GM18507 (cell line): ENCODE measurements around the gene EMB.
"Not testable (repeated sequence)": the region's sequence is repeated elsewhere in the genome, so short reads cannot be mapped to it uniquely, and the experiment has no call there.

ENCODE experiments used
- DNase-seq: peaks from one replicate; pipeline ENCODE4 v3.0.0; 2011; ENCODE audit warnings: low read depth; ENCODE audit not compliant: insufficient read length; ENCODE audit errors: extremely low spot score
- FAIRE-seq: peaks from 2 replicates; lab custom pipeline; 2011; peaks lifted over from hg19 to GRCh38; lab: Jason Lieb, UNC

EMB gene

GRCh38 chr5:50431133-50431904 is 9.8 kb downstream of the EMB start:
- DNase-seq, FAIRE-seq: not testable (repeated sequence)

- DNase-seq = not testable (repeated sequence)
- FAIRE-seq = peak; percentile 29
Observed at GRCh38 chr5:50423100-50423799, 17.8 kb downstream of the EMB start.

GRCh38 chr5:50421184-50421950 is 19.7 kb downstream of the EMB start:
- not testable (repeated sequence) for FAIRE-seq, DNase-seq

GRCh38 chr5:50420343-50420935 is 20.6 kb downstream of the EMB start:
- FAIRE-seq (no peak), DNase-seq (no peak)

- not testable (repeated sequence) for DNase-seq, FAIRE-seq
Observed at GRCh38 chr5:50419656-50420055, 21.4 kb downstream of the EMB start.

GRCh38 chr5:50416637-50417036 is 24.5 kb downstream of the EMB start:
- not testable (repeated sequence) for FAIRE-seq, DNase-seq

GRCh38 chr5:50415912-50416311 is 25.2 kb downstream of the EMB start:
- DNase-seq (no peak), FAIRE-seq (peak; percentile 77)

- peak; percentile 5 for FAIRE-seq
- not testable (repeated sequence) for DNase-seq
Observed at GRCh38 chr5:50410932-50411331, 30.2 kb downstream of the EMB start.

- FAIRE-seq (peak; percentile 9), DNase-seq (no peak)
Observed at GRCh38 chr5:50406877-50407276, 34.2 kb downstream of the EMB start.

GRCh38 chr5:50401336-50401735 is 39.8 kb downstream of the EMB start:
- FAIRE-seq (no peak), DNase-seq (no peak)

- not testable (repeated sequence) for DNase-seq, FAIRE-seq
Observed at GRCh38 chr5:50393925-50394609, 47.0 kb downstream of the EMB start.

- not testable (repeated sequence) for FAIRE-seq, DNase-seq
Observed at GRCh38 chr5:50392289-50392688, 48.8 kb downstream of the EMB start.

GRCh38 chr5:50384381-50384780 is 56.7 kb downstream of the EMB start:
- not testable (repeated sequence) for DNase-seq, FAIRE-seq

GRCh38 chr5:50376696-50377095 is 64.4 kb downstream of the EMB start:
- not testable (repeated sequence) for FAIRE-seq, DNase-seq

- DNase-seq = not testable (repeated sequence)
Observed at GRCh38 chr5:50369287-50370033, 71.6 kb downstream of the EMB start.

GRCh38 chr5:50365426-50366251 is 75.4 kb downstream of the EMB start:
- DNase-seq = no peak
- no peak for FAIRE-seq

More at GRCh38 chr5:50369287-50370033, 71.6 kb downstream of the EMB start:
- FAIRE-seq = not testable (repeated sequence)

GRCh38 chr5:50364535-50365309 is 76.4 kb downstream of the EMB start:
- not testable (repeated sequence) for FAIRE-seq, DNase-seq
